Type B pancreatic cell (in vitro differentiated cells): Measurements from ENCODE around the gene GATAD2B. TPM values are rescaled to one million over a fixed set of nuclear protein-coding genes. Genes with fewer than 3 reads are reported as not detected.

Experiments
- DNase-seq: peaks from one replicate; pipeline ENCODE4 v3.0.0; 2021; ENCODE audit warnings: mixed read lengths; ENCODE audit not compliant: unreplicated experiment; ENCODE audit errors: extremely low spot score
- H3K27ac Mint-ChIP-seq: 2 replicates; pipeline ENCODE4 v1.8.0; 2021; ENCODE audit warnings: mild to moderate bottlenecking, mixed read lengths
- H3K27me3 Mint-ChIP-seq: 2 replicates; pipeline ENCODE4 v1.8.0; 2021; ENCODE audit warnings: mixed read lengths
- H3K36me3 Mint-ChIP-seq: 2 replicates; pipeline ENCODE4 v1.8.0; 2021; ENCODE audit warnings: mixed read lengths
- H3K4me1 Mint-ChIP-seq: one replicate; pipeline ENCODE4 v1.8.0; 2021; ENCODE audit warnings: mixed read lengths; ENCODE audit not compliant: unreplicated experiment
- H3K4me3 Mint-ChIP-seq: 2 replicates; pipeline ENCODE4 v1.8.0; 2021; ENCODE audit warnings: mild to moderate bottlenecking, mixed read lengths
- H3K9me3 Mint-ChIP-seq: 2 replicates; pipeline ENCODE4 v1.8.0; 2021; ENCODE audit warnings: mixed read lengths
- total RNA-seq: library from RNA; stranded (reverse); gene quantifications from 2 replicates; pipeline ENCODE4 v1.2.1, GENCODE V29; 2021; ENCODE audit warnings: low replicate concordance
- TF ChIP-seq, protein P1 (sequence below): fragments of 200-600 bp; sonication (generic); conservative IDR thresholded peaks from 2 replicates; pipeline ENCODE4 v1.5.0; 2021; ENCODE audit warnings: antibody characterized with exemption, mild to moderate bottlenecking

The GATAD2B gene
- total RNA-seq, 1 donor from 2014 or later = 51.4 TPM

DNA sequence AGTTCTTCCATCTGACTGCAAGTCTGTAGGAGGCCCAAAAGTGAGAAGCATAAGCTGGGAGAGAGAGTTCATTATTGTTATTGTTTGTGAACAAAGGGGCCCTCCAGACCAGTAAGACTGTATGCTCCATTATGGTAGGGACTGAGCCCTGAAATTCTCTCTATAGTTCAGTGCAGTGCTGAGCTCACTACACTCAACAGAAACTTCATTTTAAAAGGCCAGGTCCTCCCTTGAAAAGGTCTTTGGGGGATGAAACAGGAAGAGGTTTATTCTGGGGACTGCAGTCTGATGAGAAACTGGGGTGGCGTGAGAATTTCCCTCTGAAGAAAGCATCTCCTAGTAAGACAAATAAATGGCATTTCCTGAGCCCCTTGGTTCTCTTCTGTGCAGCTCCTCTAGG lies 5.5 kb upstream of the GATAD2B start:
- no peak overlapping the region for H3K4me3 Mint-ChIP-seq

GRCh38 chr1:153926405-153926804 lies 3.6 kb upstream of the GATAD2B start:
- H3K9me3 Mint-ChIP-seq = no peaks in the 10 kb centered on the region
- no peak for DNase-seq
- H3K4me1 Mint-ChIP-seq = peaks cover 6% of the 10 kb centered on the region
- TF ChIP-seq, protein P1, sequence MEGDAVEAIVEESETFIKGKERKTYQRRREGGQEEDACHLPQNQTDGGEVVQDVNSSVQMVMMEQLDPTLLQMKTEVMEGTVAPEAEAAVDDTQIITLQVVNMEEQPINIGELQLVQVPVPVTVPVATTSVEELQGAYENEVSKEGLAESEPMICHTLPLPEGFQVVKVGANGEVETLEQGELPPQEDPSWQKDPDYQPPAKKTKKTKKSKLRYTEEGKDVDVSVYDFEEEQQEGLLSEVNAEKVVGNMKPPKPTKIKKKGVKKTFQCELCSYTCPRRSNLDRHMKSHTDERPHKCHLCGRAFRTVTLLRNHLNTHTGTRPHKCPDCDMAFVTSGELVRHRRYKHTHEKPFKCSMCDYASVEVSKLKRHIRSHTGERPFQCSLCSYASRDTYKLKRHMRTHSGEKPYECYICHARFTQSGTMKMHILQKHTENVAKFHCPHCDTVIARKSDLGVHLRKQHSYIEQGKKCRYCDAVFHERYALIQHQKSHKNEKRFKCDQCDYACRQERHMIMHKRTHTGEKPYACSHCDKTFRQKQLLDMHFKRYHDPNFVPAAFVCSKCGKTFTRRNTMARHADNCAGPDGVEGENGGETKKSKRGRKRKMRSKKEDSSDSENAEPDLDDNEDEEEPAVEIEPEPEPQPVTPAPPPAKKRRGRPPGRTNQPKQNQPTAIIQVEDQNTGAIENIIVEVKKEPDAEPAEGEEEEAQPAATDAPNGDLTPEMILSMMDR = no peak
- peaks cover 3% of the 10 kb centered on the region for H3K27me3 Mint-ChIP-seq
- H3K27ac Mint-ChIP-seq = no peak overlapping the region
- H3K36me3 Mint-ChIP-seq = no peaks in the 10 kb centered on the region
- no peak overlapping the region for H3K4me3 Mint-ChIP-seq

More for the DNA sequence above, 5.5 kb upstream of the GATAD2B start:
- Mint-ChIP-seq H3K9me3 (no peaks in the 10 kb centered on the region), H3K4me1 (peaks cover 4% of the 10 kb centered on the region), H3K27me3 (no peaks in the 10 kb centered on the region), H3K36me3 (no peaks in the 10 kb centered on the region), H3K27ac (no peak overlapping the region)
- TF ChIP-seq, protein P1 = no peak
- no peak for DNase-seq

GRCh38 chr1:153922076-153922971 lies 448 bp downstream of the GATAD2B start:
- no peaks in the 10 kb centered on the region for H3K36me3 Mint-ChIP-seq
- peaks cover 37% of the 10 kb centered on the region for H3K4me1 Mint-ChIP-seq
- peak overlapping the region; percentile 95 for H3K27ac Mint-ChIP-seq
- H3K9me3 Mint-ChIP-seq = no peaks in the 10 kb centered on the region
- peaks cover 3% of the 10 kb centered on the region for H3K27me3 Mint-ChIP-seq
- DNase-seq = no peak
- H3K4me3 Mint-ChIP-seq = peak overlapping the region; percentile 96
- TF ChIP-seq, protein P1 = peak; percentile 52

- Mint-ChIP-seq H3K36me3 (no peaks in the 10 kb centered on the region), H3K9me3 (no peaks in the 10 kb centered on the region), H3K4me1 (peaks cover 37% of the 10 kb centered on the region), H3K4me3 (peak overlapping the region; percentile 96), H3K27me3 (peaks cover 3% of the 10 kb centered on the region), H3K27ac (peak overlapping the region; percentile 95)
- TF ChIP-seq, protein P1 = no peak
- DNase-seq = no peak
Measured at GRCh38 chr1:153921803-153922075, 1.0 kb downstream of the GATAD2B start.

DNA sequence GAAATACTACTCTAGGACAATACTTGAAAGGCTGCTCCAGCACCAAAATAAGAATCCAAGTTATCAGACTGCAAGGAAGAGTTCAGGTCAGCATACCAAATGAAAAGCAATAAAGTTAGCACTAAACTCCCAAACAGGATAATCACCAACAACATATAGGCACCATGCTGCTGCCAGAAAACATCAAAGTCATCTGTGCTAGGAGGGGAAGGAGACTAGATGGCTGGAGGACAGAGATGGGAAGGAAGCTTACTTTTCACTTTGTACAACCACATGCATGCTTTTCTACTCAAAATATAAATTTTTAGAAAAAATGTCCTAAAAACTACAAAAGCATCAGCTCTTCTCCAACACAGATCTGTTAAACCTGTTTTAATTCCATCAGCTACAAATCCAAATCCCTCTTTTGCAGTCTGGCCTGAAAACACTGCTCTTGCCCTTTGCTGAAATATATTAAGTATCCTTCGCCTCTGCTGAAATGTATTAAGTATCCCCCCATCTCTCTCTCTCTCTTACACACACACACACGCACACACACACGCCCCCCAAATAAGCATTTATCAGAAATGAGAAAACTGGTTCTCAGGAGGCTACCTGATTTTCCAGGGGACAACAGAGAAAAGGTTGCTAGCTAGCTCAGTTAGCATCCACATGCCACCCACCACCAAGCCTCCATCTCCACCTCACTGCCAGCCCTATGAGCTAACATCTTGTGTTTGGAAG lies 1.5 kb downstream of the GATAD2B start:
- TF ChIP-seq, protein P1 = no peak
- Mint-ChIP-seq H3K36me3 (peaks cover 2% of the 10 kb centered on the region), H3K27ac (peak overlapping the region; percentile 95), H3K9me3 (no peaks in the 10 kb centered on the region), H3K4me1 (peaks cover 39% of the 10 kb centered on the region), H3K4me3 (peak overlapping the region; percentile 96), H3K27me3 (peaks cover 3% of the 10 kb centered on the region)
- DNase-seq = no peak
